Erythroblast (primary cell): ENCODE data around the gene CST6.
"Not testable (repeated sequence)": the region's sequence is repeated elsewhere in the genome, so short reads cannot be mapped to it uniquely, and the experiment has no call there.

Experiments used
- DNase-seq, 2 experiments: peaks; one replicate each; lab custom pipeline; 2025; lab: John Stamatoyannopoulos, UW
- GATA1 ChIP-seq: IDR thresholded peaks from 2 replicates; pipeline ENCODE4 v1.6.1; 2011; ENCODE audit warnings: low read depth, mild to moderate bottlenecking, control low read depth, low read length, moderate library complexity
- POLR2A ChIP-seq: IDR thresholded peaks from 2 replicates; pipeline ENCODE4 v1.6.1; 2011; ENCODE audit warnings: mild to moderate bottlenecking, low read length

Gene CST6

DNA sequence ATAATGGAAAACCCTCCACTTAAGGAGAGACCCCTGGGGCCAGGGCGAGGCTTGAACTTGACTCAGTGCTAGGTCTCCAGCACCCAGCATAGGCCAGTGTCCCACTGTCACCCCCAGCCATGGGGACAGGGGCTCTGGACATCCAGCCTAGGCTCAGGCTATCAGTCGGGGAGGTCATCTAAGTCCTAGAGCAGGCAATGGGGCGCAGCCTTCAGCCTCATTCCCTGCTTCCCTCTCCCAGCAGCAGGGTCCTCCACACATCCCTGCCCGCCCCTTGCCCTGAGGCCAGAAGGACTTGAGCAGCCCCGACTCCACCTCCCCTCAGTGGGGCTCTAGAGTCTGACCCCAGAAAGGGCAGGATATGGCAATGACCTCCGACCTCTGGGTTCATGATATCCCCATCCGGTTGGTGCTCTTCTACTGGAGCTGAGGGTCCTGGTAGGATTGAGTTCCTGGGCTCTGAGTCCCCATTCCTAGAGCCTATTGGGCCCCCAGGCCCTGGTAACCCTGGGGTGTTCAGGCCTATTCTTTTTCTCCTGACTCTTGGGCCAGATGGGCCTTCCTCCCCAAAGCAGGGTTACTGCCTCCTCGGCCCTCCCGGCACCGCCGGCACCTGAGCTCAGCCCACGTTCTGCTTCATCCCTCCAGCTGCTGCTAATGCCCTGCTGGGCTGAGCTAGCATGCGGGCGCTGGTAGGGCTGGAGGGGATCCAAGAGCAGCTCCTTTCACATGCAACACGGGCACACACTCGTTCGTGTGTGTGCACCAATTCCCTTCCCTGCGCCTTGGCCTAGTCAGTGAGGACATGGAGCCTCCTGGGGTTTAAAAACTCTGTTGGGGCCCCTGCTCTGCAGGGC is 4.4 kb downstream of the CST6 start:
- no peak for DNase-seq
- no peak for TF ChIP-seq GATA1
- TF ChIP-seq POLR2A = no peak

DNA sequence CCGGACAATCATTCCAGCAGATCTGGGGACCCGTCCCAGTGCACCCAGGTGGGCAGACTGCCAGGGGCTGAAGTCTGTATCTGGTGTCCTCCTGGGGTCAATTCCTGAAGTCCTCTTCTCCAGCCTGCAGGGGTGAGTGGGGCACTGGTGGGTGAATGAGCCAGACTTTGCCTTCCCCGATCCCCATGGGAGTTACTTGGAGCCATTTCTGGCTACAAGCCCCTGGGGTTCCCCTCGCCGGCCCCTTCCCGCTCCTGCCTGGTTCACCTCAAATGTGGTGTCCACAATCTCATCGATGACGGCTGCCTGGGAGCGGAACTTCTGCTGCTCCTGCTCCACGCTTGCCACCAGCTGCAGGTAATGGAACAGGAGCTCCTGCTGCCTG is 5.0 kb downstream of the CST6 start:
- DNase-seq = no peak
- TF ChIP-seq GATA1 = no peak
- no peak for TF ChIP-seq POLR2A

DNA sequence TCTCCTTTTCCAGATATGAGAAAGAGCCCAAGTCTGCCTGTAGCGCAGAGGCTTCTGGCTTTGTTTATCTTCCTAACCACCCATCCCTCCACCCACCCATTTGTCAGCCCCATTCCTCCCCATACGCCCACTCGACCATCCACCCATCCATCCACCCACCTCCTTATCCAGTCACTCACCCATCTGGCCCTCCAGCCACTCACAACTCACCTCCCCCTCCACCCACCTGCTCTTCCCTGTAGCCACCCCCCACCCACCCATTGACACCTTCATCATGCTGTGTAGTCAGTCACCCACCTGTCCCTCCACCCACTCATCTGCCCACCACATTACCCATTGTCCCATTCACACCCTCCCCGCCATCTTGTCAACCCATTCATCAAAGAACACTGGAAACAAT is 5.5 kb downstream of the CST6 start:
- DNase-seq = peak; percentile 32 to 34
- TF ChIP-seq GATA1 = no peak
- no peak for TF ChIP-seq POLR2A

DNA sequence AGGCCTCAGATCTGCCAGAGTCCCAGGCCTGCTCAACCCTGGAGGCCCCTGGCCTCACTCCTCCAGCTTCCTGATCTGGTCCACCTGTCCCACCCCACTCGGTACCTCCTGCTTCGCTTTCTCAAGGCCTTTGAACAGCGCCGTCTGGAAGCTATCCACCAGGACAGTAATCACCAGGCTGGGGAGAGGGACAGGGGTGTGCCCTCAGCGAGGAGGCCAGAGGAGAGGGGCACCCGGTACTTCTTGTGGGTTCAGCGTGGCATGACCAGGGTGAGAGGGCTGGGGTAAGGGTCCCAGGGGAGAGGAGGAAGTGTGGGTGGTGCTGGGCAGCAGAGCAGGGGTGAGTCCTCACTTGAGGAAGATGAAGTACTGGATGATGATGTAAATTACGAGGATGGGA is 8.4 kb downstream of the CST6 start:
- TF ChIP-seq POLR2A (no peak), GATA1 (no peak)
- DNase-seq = no peak

DNA sequence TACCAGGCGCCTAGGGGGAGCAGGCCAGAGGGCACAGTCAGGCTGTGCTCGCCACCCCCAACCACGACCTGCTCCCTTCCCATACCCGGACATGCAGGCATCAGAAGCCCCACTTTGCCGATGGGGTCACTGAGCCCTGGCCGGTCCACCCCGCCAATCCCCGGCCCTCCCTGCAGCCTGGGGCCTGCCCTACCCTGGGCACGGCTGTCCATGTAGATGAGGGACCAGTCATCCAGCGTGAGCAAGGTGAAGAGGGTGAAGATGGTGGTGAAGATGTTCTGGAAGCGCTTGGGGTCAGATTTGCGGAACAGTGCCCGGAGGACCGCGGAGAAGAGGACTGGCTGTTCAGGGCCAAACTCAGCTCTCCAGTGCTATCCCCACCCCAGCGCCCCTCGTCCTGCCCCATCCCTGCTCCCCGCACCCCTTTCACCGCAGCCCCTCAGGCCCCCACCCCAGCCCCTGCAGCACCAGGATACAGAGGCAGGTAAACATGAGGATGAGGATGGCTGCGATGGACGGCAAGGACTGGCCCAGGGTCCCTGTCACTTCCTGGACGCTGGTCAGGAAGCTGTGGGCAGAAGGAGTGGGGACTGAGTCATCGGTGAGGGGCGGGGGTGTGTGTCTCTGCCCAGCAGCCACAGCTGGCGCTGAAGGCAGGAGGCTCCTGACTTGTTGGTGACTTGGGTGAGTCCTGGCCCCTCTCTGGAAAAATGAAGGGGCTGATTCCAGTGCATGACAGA is 9.0 kb downstream of the CST6 start:
- DNase-seq = peak in 1 of 2 experiments; percentile 41
- no peak for TF ChIP-seq POLR2A
- TF ChIP-seq GATA1 = no peak

DNA sequence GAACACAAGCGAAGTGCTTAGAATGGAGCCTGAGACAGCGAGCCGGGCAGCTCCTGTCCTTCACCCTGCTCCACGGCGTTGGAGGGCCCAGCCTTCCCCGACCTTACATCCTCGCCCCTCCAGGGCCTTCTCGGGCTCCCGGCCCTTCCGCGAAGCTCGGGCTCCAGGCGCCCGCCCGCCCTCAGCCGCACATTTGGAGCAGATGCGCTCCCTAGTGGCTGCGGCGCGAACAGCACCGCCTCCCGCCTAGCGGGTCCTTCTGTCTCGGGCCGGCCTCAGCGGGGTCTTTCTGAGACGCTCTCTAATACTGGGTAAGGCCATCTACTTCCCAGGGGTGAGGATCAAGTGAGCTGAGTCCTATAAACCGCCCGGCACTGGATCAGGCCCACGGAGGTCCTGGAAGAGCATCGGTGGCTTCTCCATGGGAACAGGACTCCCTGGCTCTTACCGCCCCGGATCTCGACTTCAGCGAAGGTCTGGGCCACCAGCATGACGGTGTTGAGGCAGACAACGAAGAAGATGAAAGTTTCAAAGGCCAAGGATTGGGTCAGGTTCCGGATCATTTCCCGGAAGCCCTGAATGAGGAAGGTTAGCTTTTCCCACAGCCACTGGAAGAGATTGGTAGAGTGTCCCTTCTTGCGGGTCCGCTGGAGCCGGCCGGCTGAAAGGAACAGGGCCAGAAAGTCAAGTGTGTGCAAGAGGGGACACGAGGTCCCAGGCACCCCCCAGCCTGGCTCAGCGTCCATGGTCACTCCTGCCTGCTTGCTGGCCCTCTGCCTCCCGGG is 10.8 kb downstream of the CST6 start:
- TF ChIP-seq GATA1 = no peak
- TF ChIP-seq POLR2A = no peak
- DNase-seq = peak; percentile 75 to 85

DNA sequence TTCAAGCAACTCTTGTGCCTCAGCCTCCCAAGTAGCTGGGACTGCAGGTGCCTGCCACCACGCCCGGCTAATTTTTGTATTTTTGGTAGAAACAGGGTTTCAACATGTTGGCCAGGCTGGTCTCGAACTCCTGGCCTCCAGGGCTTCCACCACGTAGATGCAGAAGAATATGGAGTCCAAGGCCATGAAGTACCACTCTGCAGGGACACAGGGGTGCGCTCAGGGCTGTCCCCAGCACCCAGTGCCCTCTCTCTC is 11.3 kb downstream of the CST6 start:
- not testable (repeated sequence) for DNase-seq

DNA sequence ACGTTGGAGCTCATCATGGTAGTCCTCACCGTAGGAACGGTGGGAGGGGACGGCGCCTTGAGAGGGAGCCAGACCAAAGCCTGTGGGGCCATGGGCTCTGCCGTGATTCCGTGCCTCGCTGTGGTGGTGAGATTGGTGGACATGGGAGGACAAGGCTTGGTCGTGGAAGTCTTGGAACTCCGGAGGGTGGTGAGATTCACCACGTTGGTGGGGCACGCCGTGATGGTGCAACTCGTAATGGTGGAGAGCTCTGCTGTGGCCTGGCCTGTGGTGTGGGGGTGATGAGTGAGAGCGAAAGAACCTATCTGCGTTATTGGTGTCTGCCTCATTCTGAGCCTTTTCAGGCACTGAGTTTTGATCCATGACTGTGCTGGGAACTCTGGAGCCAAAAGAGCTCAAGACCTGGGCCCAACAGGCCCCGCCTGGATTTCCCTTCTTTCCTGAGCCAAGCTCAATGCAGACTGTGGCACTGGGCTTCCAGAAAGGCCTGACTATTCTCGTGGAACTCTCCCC is 14.3 kb downstream of the CST6 start, which contains the start of gene CATSPER1:
CATSPER1 (minus strand) TSS at position 463 of the 513 bp plus-strand sequence; CDS start at position 363, 100 bp downstream.
- DNase-seq = no peak
- TF ChIP-seq GATA1 (no peak), POLR2A (no peak)

DNA sequence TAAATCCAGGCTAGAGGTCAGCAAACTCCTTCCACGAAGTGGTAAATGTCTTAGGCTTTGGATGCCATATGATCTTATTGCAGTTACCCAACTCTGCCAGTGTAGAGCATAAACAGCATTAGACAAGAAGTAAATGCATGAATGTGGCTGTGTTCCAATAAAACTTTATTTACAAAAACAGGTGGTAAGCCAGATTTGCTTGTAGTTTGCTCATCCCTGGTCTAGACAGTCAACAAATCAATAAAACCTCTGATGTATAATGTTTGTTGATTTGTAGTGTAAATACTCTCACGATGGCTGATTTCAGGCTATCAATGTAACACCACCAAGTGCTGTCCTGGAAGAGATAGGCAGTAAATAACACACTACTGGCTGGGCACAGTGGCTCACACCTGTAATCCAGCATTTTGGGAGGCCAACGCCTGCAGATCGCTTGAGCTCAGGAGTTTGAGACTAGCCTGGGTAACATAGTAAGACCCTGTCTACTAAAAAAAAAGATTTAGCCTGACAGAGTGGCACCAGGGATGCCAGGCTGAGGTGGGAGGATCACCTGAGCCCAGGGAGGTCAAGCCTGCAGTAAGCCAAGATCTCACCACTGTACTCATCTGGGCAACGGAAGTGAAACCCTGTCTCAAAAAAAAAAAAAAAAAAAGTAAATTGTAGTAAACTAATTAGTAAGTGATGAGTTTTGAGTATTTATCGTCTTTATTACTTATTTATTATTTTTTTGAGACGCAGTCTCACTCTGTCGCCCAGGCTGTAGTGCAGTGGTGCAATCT is 21.3 kb downstream of the CST6 start:
- no peak for DNase-seq
- TF ChIP-seq GATA1 (no peak), POLR2A (no peak)

DNA sequence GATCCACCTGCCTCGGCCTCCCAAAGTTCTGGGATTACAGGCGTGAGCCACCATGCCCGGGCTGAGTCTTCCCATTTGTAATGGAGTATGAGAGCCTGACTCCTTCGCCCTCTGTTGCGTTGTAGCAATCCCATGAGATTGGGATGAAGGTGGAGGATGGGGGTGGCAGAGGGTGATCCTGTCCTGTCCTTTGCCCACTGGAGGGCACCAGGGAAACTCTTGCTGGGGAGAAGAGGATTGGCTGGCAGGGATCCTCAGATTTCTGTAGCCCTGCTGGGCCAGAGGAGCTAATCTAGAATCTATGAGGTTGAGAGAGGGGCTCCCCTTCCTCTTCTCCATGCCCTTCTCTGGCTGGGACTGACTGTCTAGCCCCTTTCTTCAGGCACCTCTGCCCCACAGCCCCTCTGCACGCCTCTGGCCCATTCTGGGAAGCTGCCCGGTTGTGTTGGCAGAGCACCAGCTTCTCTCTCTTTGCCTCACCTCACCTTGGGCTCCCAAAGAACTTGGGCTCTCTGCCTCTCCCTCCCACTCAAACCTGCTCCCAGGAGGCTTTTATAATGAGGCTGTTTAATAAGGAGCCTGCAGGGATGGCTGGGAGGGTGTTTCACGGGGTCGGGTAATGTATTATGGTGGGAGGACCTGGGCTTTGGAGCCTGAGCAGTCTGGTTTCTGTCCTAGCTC is 24.0 kb downstream of the CST6 start:
- TF ChIP-seq GATA1 = no peak
- no peak for TF ChIP-seq POLR2A
- DNase-seq = no peak

DNA sequence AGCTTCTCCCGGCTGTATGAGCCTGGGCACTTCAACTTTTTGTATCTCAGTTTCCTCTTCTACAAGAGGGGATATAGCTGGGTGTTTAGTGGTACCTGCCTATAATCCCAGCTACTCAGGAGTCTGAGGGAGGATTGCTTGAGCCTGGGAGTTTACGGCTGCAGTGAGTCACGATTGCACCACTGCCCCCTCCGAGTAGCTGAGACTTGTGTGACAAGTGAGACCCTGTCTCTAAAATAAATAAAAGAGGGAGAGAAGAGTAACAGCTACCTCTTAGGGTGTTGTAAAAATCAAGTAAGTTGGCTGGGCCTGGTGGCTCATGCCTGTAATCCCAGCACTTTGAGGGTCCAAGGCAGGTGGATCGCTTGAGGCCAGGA is 24.5 kb downstream of the CST6 start:
- TF ChIP-seq GATA1 (no peak), POLR2A (no peak)
- no peak for DNase-seq

DNA sequence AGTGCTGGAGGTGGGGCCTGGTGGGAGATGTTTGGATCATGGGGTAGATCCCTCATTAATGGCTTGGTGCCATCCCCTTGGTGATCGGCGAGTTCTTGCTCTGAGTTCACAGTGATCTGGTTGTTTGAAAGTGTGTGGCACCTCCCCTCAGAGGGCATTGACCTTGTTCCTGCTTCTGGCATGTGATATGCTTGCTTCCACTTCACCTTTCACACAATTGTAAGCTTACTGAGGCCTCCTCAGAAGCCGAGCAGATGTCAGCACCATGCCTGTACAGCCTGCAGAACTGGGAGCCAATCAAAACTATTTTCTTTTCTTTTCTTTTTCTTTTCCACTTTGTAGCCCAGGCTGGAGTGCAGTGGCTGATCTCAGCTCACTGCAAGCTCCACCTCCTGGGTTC is 25.5 kb downstream of the CST6 start:
- no peak for DNase-seq
- no peak for TF ChIP-seq POLR2A
- no peak for TF ChIP-seq GATA1
